Measurements from ENCODE around the gene ARFIP2.

Gene ARFIP2

DNA sequence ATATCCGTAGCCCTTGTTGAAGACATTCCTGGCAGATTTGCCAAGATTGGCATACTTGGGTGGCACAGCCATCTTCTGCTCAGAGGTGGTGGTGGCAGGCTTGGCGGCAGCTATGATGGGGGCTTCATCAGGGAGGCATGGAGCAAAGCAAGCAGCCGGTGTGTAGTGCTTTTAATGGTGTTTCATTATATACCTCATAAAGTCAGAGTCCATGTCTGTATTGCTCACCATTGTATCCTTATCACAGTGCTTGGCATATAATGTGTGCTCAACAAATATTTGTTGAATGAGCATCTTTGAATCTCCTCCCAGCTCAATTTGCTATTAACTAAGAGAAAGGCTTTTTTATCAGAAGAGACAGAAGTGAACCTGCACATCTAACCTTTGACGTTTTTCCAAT, 8.2 kb upstream of the ARFIP2 start:
- TF ChIP-seq TCF12 (IDR thresholded peaks at IDR 0.05; ENCODE audit: low read depth) (no peak), ZBTB7A (IDR thresholded peaks at IDR 0.05; ENCODE audit: low read depth) (no peak), CREB1 (IDR thresholded peaks at IDR 0.05; ENCODE audit: low read depth) (no peak), NFIC (IDR thresholded peaks at IDR 0.05) (no peak), EGR1 (IDR thresholded peaks at IDR 0.05) (no peak), TAF1 (IDR thresholded peaks at IDR 0.05; ENCODE audit: low read depth) (no peak), FOXM1 (IDR thresholded peaks at IDR 0.05; ENCODE audit: borderline replicate concordance, low read depth) (no peak), YY1 (IDR thresholded peaks at IDR 0.05; ENCODE audit: low read depth) (no peak), TEAD4 (IDR thresholded peaks at IDR 0.05) (no peak), EP300 (IDR thresholded peaks at IDR 0.05; ENCODE audit: borderline replicate concordance) (no peak), RAD21 (IDR thresholded peaks at IDR 0.05; ENCODE audit: low read depth) (no peak), CEBPB (IDR thresholded peaks at IDR 0.05) (no peak)
- TF ChIP-seq, protein P1, sequence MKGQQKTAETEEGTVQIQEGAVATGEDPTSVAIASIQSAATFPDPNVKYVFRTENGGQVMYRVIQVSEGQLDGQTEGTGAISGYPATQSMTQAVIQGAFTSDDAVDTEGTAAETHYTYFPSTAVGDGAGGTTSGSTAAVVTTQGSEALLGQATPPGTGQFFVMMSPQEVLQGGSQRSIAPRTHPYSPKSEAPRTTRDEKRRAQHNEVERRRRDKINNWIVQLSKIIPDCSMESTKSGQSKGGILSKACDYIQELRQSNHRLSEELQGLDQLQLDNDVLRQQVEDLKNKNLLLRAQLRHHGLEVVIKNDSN (IDR thresholded peaks at IDR 0.05), result no peak
- TF ChIP-seq, protein P2, sequence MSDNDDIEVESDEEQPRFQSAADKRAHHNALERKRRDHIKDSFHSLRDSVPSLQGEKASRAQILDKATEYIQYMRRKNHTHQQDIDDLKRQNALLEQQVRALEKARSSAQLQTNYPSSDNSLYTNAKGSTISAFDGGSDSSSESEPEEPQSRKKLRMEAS (IDR thresholded peaks at IDR 0.05), result no peak
- TF ChIP-seq, protein P3, sequence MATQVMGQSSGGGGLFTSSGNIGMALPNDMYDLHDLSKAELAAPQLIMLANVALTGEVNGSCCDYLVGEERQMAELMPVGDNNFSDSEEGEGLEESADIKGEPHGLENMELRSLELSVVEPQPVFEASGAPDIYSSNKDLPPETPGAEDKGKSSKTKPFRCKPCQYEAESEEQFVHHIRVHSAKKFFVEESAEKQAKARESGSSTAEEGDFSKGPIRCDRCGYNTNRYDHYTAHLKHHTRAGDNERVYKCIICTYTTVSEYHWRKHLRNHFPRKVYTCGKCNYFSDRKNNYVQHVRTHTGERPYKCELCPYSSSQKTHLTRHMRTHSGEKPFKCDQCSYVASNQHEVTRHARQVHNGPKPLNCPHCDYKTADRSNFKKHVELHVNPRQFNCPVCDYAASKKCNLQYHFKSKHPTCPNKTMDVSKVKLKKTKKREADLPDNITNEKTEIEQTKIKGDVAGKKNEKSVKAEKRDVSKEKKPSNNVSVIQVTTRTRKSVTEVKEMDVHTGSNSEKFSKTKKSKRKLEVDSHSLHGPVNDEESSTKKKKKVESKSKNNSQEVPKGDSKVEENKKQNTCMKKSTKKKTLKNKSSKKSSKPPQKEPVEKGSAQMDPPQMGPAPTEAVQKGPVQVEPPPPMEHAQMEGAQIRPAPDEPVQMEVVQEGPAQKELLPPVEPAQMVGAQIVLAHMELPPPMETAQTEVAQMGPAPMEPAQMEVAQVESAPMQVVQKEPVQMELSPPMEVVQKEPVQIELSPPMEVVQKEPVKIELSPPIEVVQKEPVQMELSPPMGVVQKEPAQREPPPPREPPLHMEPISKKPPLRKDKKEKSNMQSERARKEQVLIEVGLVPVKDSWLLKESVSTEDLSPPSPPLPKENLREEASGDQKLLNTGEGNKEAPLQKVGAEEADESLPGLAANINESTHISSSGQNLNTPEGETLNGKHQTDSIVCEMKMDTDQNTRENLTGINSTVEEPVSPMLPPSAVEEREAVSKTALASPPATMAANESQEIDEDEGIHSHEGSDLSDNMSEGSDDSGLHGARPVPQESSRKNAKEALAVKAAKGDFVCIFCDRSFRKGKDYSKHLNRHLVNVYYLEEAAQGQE (IDR thresholded peaks at IDR 0.05; ENCODE audit: low read depth), result no peak

DNA sequence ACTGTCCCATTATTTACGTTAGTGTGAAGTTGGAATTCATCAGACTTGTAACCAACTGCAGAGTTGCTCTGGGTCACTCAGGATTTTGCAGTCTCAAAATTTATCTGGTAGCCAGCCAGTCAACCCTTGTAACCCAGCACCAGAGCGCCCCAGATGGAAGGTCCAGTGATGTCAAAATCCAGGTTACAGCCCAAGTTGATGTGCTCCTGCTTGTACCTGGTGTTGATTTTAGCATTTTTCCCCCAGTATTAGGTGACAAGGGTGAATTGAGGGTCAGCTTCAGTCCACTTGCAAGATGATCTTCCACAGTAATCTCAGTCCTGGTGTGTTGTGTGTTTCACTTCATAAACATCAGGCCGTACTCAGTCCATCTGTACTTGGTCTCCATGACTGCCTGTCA, 7.7 kb upstream of the ARFIP2 start:
- TF ChIP-seq YY1 (IDR thresholded peaks at IDR 0.05; ENCODE audit: low read depth) (no peak), EP300 (IDR thresholded peaks at IDR 0.05; ENCODE audit: borderline replicate concordance) (no peak), TAF1 (IDR thresholded peaks at IDR 0.05; ENCODE audit: low read depth) (no peak), EGR1 (IDR thresholded peaks at IDR 0.05) (no peak), ZBTB7A (IDR thresholded peaks at IDR 0.05; ENCODE audit: low read depth) (no peak), RAD21 (IDR thresholded peaks at IDR 0.05; ENCODE audit: low read depth) (no peak), TEAD4 (IDR thresholded peaks at IDR 0.05) (no peak), CEBPB (IDR thresholded peaks at IDR 0.05) (no peak), CREB1 (IDR thresholded peaks at IDR 0.05; ENCODE audit: low read depth) (no peak), FOXM1 (IDR thresholded peaks at IDR 0.05; ENCODE audit: borderline replicate concordance, low read depth) (no peak), TCF12 (IDR thresholded peaks at IDR 0.05; ENCODE audit: low read depth) (no peak), NFIC (IDR thresholded peaks at IDR 0.05) (no peak)
- TF ChIP-seq, protein P3 (IDR thresholded peaks at IDR 0.05; ENCODE audit: low read depth), result no peak
- TF ChIP-seq, protein P2 (IDR thresholded peaks at IDR 0.05), result no peak
- TF ChIP-seq, protein P1 (IDR thresholded peaks at IDR 0.05), result no peak

DNA sequence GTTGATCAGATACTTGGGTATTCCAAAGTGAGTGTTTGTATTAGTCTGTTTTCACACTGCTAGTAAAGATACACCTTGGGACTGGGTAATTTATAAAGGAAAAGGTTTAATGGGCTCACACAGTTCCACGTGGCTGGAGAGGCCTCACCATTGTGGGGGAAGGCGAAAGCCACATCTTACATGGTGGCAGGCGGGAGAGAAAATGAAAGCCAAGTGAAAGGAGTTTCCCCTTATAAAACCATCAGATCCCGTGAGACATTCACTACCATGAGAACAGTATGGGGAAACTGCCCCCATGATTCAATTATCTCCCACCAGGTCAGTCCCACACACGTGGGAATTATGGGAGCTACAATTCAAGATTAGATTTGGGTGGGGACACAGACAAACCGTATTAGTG, 7.2 kb upstream of the ARFIP2 start:
- TF ChIP-seq, protein P1 (IDR thresholded peaks at IDR 0.05), result no peak
- TF ChIP-seq, protein P2 (IDR thresholded peaks at IDR 0.05), result no peak
- no peak for TF ChIP-seq ZBTB7A (IDR thresholded peaks at IDR 0.05; ENCODE audit: low read depth)
- TF ChIP-seq, protein P3 (IDR thresholded peaks at IDR 0.05; ENCODE audit: low read depth), result no peak
- TF ChIP-seq NFIC (IDR thresholded peaks at IDR 0.05), result no peak
- no peak for TF ChIP-seq FOXM1 (IDR thresholded peaks at IDR 0.05; ENCODE audit: borderline replicate concordance, low read depth)
- TF ChIP-seq TEAD4 (IDR thresholded peaks at IDR 0.05), result no peak
- no peak for TF ChIP-seq TAF1 (IDR thresholded peaks at IDR 0.05; ENCODE audit: low read depth)

DNA sequence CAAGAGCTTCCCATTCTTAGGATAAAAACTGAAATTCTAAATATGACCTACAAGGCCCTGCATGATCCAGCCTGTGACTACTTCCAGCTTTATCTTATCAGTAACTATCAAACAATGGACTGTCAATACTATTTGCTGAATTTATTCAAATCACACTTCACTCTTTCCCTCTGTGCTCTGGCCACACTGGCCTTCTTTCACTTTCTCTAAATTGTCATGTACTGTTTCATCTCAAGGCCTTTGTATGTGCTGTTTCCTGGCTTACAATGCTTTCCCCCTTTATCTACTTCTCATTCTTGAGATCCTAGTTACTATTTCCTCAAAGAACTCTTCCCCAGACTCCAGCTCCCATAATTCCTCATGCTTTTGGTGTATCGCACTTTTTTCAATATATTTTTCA, 5.8 kb upstream of the ARFIP2 start:
- TF ChIP-seq NFIC (IDR thresholded peaks at IDR 0.05) (no peak), EP300 (IDR thresholded peaks at IDR 0.05; ENCODE audit: borderline replicate concordance) (no peak), ZBTB7A (IDR thresholded peaks at IDR 0.05; ENCODE audit: low read depth) (no peak)
